CD4-positive, alpha-beta T cell treated with Interleukin-4 for 4 hours (primary cell): ENCODE results near the gene XAF1.
"Not testable (repeated sequence)": the region's sequence is repeated elsewhere in the genome, so short reads cannot be mapped to it uniquely, and the experiment has no call there.

Experiments
- DNase-seq: peaks from one replicate; pipeline ENCODE4 v3.0.0-alpha.2; 2020

XAF1 gene, protein sequence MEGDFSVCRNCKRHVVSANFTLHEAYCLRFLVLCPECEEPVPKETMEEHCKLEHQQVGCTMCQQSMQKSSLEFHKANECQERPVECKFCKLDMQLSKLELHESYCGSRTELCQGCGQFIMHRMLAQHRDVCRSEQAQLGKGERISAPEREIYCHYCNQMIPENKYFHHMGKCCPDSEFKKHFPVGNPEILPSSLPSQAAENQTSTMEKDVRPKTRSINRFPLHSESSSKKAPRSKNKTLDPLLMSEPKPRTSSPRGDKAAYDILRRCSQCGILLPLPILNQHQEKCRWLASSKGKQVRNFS

DNA sequence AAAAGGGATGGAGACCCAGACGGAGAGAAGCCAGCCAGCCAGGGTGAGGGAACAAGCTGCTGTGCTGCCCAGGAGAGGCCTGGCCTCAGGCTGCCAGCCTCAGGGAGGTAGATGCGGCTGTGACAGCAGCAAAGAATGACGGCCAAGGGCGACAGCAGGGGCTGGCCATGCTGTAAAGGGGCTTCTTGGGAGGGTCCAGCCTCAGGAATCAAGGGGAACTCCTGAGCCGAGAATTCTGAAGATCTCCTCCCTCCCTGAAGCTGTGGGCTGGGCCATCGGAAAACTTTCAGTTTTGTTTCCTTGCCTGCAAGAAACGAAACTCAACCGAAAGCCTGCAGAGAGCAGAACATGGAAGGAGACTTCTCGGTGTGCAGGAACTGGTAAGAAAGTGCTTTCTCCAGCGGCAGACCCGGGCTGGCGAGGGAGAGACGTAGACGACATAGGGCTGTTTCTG lies at the start of gene XAF1:
Gene XAF1, plus strand, starts transcription at position 316 of the 454 bp plus-strand sequence. Its CDS starts 33 bp downstream, at position 349.
- DNase-seq, result peak; percentile 64

DNA sequence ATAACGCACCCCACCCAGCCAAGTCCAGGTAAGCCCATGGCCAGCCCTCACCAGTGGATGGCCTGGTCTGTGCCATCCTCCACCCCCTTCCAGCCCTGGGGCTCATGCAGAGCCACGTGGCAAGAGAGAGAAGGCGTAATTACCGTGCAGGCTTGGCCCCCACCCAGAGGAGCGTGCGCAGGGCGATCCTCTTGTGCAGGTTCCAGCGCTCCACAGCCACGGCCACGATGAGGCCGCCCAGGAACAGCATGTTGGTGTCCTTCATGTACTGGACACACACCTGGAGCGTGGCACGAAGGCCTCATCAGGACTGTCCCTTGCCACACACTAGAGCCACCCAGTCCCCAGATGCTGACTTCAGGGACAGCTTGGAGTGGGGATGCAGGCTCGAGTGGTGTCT lies 49.3 kb upstream of the XAF1 start:
- DNase-seq, result no peak

DNA sequence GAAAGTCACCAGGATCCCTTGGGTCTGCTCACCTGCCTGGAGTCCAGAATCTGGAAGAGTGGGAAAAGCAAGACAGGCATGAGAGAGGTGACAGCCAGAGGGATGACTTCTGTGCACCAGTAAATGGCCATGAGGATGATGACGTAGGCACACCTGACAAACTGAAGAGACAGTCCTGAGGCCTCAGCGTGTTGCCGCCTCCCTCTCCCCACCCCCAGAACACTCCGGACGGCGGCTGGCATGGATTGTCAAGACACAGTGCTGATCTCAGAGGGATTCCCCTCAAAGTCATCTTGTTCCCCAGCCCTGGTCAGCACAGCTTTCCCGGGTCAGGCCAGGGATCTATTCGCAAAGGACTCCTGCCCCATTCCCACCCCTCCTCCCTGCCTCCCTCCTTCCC lies 48.9 kb upstream of the XAF1 start:
- DNase-seq, result no peak

DNA sequence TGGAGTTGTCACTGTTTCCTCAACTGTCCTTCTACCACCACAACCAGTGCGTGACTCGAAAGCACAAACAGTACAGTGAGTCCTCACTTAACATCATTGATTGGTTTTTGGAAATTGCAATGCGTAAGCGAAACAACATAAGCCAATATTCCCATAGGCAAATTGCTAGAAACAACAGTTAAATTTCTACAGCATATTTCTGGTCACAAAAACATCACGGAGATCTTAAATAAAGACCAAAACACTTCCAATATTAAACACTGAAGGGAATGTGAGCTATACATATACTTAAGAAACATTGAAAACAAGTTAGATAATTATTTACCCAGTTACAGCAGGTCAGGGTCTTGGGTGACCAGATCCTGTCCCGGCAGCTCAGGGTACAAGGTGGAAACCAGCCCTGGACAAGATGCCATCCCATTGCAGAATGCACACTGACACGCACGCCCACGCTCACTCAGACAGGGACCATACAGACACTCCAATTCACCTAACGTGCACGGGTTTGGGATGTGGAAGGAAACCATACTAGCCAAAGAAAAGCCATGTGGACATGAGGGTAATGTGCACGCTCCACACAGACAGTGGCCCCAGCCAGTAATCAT lies 47.4 kb upstream of the XAF1 start:
- no peak for DNase-seq

DNA sequence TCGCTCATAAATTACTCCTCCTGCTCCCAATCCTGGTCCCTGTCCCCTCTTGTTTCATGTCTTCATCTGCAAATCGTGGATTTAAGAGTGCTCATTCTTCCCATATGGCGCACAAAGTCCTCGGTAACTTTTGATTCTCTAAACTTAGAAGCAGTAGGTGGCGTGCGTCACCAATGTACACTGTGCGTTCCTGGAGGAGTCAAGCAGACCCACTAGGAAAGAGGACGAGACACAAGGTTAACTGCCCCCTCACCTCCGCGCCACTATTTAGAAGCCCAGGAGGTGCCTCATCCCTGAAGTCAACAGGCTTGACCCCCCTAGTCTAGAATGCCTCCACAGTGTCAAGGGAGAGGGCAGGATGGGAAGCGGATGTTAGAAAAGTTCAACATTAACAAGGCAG lies 45.5 kb upstream of the XAF1 start:
- no peak for DNase-seq

- DNase-seq, result no peak
These were observed 44.7 kb upstream of the XAF1 start for GRCh38 chr17:6711081-6711674.

GRCh38 chr17:6711681-6712057 lies 44.2 kb upstream of the XAF1 start:
- no peak for DNase-seq

DNA sequence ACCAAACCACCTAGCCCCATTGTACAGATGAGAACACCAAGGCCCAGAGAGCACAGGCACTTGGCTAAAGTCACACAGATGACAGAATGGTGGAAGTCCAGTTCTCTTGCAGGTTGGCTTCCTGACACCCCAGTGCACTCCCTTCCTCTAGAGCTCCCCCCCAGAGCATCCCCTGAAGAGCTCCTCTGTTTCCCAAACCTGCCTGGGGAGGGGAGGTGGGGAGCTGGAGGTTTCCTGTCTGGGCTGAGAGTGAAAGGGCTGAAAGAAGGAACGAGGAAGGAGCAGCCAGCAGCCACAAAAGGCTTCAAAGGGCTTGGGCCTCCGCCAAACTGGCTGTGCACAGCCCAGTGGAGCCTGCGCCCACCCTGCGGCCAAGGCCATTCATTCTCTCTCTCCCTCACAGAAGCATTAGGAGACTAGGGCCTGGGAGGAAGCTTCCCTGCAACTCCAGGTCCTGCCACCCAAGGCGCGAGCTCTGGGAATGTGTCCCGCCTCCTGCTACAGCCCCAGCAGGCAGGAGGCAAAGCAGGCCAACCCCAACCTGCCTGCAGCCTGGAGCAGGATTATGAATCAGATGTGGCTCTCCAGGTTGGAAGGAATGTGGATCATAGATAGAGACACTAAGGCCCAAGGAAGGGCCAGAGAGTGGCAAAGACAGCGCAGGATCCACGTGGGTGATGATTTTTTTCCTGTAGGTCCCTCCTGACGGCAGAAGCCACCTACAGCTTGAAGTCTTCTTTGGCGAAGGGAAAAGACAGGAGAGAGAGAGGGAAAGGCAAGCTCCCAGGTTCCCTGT lies 43.6 kb upstream of the XAF1 start:
- no peak for DNase-seq

GRCh38 chr17:6712854-6713129 lies 43.1 kb upstream of the XAF1 start:
- no peak for DNase-seq

DNA sequence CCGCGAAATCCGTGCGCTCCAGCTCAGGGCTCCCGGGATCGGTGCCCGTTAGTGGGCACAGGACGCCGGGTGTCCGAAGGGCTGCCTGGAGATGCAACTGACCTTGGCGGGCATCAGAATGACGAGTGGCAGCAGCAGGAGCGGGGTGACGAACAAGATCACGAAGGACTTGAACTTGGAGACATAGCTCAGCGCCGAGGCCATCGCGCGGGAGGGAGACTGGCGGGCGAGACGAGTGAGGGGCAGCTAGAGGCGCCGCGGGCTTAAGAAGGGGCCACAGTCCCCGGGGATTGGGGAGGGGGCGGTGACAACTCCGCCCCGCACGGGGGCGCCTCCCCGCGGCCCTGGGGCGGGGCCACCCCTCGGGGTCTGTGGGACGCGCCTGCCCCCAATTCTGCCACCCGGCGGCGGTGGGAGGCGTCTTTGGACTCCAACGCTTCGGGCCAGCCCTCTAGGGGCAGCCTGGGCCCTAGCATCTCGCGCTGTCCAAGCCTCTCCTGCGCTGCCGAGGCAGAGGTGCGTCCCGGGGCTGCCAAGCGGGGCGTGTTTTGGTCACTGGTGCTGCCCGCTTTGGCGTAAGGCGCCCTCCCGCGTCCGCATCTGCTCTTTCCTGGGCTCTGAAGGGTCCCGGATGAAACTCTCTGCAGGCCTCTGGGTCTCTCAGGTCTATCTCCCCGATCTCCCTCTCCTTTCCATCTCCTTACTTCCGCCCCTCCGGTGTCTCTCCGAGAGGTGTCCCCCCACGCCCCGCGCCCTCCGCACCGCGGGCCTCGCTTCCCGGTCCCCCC lies 42.5 kb upstream of the XAF1 start, which contains the start of gene SLC13A5:
Gene SLC13A5, minus strand, starts transcription at position 240 of the 788 bp plus-strand sequence. Its CDS starts 36 bp downstream, at position 204.
- DNase-seq, result no peak

DNA sequence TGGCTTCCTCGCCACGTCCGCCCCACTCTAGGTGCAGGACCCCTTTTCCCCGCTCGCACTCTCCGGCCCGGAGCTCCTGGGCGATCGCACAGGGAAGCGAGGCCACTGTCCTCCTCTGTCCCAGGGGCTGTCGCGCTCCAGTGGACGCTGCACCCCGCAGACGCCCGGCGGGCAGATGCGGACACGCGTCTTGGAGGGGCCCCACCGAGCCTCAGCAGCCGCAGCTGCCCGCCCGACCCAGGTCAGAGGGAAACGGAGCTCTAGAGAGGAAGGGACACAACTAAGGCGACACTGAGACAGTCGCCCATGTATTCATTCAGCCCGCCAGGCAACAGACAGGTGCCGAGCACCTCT lies 42.0 kb upstream of the XAF1 start:
- DNase-seq, result no peak

GRCh38 chr17:6714315-6714874 lies 41.5 kb upstream of the XAF1 start:
- DNase-seq, result no peak

- DNase-seq, result no peak
These were observed 39.1 kb upstream of the XAF1 start for GRCh38 chr17:6716736-6717135.

DNA sequence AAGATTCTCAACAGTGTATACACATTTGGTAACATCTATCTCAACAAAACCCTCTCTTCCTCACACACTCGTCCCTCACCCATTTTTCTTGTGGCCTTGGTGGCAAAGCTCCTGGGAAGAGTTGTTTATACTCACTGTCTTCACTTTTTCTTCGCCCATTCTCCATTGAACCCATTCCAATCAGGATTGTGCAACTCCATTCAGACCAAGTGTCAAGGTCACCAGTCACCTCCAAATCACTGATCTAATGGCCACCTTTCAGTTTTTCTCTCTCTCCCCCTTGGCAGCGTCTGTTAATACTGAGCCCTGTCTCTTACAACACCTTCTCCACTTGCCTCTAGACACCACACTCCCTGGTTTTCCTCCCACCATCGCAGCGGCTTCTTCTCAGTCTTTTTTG lies 34.1 kb upstream of the XAF1 start:
- DNase-seq, result no peak

- DNase-seq, result no peak
These were observed 31.8 kb upstream of the XAF1 start for GRCh38 chr17:6724009-6724408.

GRCh38 chr17:6729531-6729930 lies 26.3 kb upstream of the XAF1 start:
- no peak for DNase-seq

- DNase-seq, result not testable (repeated sequence)
These were observed 9.2 kb upstream of the XAF1 start for GRCh38 chr17:6746665-6747064.

GRCh38 chr17:6748617-6749016 lies 7.2 kb upstream of the XAF1 start:
- DNase-seq, result no peak

DNA sequence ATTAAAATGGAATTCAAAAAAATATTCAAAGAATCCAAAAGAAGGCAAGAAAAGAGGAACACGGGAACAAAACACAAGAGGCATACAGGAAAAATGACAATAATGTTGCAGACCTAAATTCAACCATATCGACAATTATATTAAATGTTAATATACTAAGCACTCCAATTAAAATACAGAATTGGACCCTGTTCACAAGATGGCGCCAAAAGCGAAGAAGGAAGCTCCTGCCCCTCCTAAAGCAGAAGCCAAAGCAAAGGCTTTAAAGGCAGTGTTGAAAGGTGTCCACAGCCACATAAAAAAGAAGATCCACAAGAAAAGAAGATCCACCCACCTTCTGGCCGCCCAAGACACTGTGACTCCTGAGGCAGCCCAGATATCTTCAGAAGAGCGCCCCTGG lies 6.3 kb upstream of the XAF1 start:
- peak; percentile 18 for DNase-seq

DNA sequence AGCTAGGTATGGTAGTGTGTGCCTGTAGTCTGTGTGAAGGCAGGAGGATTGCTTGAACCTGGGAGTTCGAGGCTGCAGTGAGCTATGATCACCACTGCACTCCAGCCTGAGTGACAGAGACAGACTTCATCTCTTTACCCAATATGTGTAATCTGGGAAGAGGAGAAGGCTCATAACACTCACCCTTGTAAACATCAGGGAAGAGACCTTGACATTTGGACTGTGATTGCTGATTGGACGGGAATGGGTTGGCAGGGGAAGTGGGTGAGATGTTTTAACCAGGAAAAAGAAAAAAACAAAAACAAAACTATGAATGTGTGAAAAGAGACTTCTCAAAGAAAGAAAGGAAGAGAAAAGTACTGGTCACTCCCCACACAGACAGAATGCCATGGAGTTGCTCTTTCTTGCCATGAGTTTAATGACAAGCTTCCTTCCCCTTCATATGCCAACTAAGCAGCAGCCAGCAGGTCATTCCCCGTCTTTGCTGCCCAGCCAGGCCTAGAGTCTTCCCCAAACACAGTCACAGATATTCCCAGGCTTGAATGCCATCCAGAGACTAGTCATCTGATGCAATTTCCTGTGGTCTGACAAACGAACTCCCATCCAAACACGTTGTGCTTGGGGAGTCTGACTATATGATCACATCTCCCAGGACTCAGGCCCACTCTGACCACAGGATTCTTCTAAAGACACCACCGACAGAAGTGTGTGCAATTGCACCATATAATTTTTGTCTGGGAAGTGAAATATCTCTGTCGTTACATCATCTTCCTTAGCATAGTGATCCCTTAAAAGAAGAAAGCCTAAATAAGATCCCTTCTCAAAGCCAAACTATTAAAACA lies 3.6 kb upstream of the XAF1 start:
- no peak for DNase-seq

DNA sequence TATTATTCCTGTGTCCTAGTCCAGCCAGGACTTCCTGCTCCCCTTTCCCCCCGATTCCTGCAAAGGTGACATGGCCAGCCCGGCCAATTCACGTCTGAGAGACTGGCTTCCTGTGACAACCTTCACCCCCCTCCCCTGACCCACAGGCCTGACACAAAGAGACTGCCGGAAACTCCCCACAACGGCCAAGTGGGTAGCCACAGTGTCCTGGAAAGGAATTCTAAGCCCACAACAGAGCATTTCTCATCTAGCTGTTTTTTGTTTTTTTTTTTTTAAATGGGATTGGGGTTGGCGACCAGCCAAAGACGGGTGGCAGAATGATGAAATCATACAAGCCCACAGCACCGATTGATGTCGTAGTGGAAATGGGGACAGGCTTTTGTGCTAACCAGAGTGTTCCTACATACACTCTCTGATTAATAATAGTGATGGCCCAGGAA lies 2.8 kb upstream of the XAF1 start:
- DNase-seq, result peak; percentile 57

DNA sequence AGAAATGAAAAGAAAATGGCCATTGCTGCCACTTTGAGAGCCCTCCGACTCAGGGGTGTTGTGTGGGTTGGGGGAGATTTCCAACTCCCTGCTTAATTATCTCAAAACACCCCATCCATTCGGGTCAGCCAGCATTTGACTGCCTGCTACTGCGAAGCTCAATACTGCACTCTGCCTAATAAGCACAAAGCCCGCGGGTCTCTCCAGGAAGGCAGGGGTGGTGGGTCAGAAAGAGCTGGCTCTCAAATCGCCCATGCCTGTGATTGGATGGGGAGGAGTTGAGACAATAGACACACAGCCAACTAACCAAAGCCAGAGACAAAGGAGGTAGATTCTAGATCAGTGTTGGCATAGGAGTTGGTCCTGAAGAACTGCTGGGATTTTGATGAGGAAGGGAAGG lies 2.3 kb upstream of the XAF1 start:
- no peak for DNase-seq
